T-cell (primary cell): ENCODE measurements around the gene SEC61A2. TPM values are rescaled to one million over a fixed set of nuclear protein-coding genes. Genes with fewer than 3 reads are reported as not detected.

Experiments used
- ATAC-seq, 4 experiments: fragments of 200-7000 bp in 3 of 4; fragments of 150-1000 bp in 1 of 4; cut with Tn5 transposase; replicated peaks in 1 of 4; 1 replicate in 3 of 4; 2 replicates in 1 of 4; pipeline ENCODE4 v1.10.0; 2021; ENCODE audit warnings: moderate library complexity in 3 of 4, mild to moderate bottlenecking in 2 of 4, moderate number of reproducible peaks in 1 of 4
- CTCF ChIA-PET, 2 donors: fragments of 300-600 bp; sonication (Branson Sonifier 250); formaldehyde crosslinking; loops; one replicate each; lab custom pipeline; 2022; ENCODE audit warnings: antibody characterized with exemption in 2 of 2; lab: Charles Lee
- POLR2A ChIA-PET, 2 donors: fragments of 300-600 bp; sonication (Branson Sonifier 250); formaldehyde crosslinking; loops; one replicate each; lab custom pipeline; 2022; ENCODE audit warnings: antibody characterized with exemption in 2 of 2; lab: Charles Lee
- DNase-seq, 35 experiments: peaks; one replicate each; pipeline versions ENCODE4 v3.0.0 to v3.0.0-alpha.2; 2013 to 2023
- H3K27ac ChIP-seq: one replicate; pipeline ENCODE4 v1.5.1; 2013; ENCODE audit warnings: low read length
- H3K27me3 ChIP-seq, 2 experiments: replicated peaks in 1 of 2; 1 replicate in 1 of 2; 2 replicates in 1 of 2; pipeline versions ENCODE4 v1.6.1 to v1.7.0; 2013; ENCODE audit warnings: low read length in 1 of 2, mixed read lengths in 1 of 2; ENCODE audit not compliant: control insufficient read depth in 2 of 2, insufficient read depth in 2 of 2; ENCODE audit errors: extremely low read depth in 1 of 2
- H3K36me3 ChIP-seq, 2 donors: 1 replicate in 1 of 2; 2 replicates in 1 of 2; pipeline versions ENCODE4 v1.6.1 to v1.7.0; 2013; ENCODE audit warnings: low read length in 1 of 2; ENCODE audit not compliant: control insufficient read depth in 2 of 2, insufficient read depth in 1 of 2; ENCODE audit errors: extremely low read depth in 1 of 2
- H3K4me1 ChIP-seq, 2 experiments: 1 replicate in 1 of 2; 2 replicates in 1 of 2; pipeline versions ENCODE4 v1.6.1 to v1.7.0; 2013; ENCODE audit warnings: low read length in 2 of 2, mixed read lengths in 1 of 2; ENCODE audit not compliant: insufficient read depth in 2 of 2, control insufficient read depth in 1 of 2; ENCODE audit errors: extremely low read depth in 1 of 2
- H3K4me3 ChIP-seq, 2 donors: 1 replicate in 1 of 2; 2 replicates in 1 of 2; pipeline versions ENCODE4 v1.5.1 to v1.7.0; 2013; ENCODE audit warnings: mild to moderate bottlenecking in 2 of 2, low read length in 1 of 2, moderate library complexity in 1 of 2; ENCODE audit not compliant: control insufficient read depth in 1 of 2; ENCODE audit errors: extremely low read depth in 1 of 2
- H3K9me3 ChIP-seq: 2 replicates; pipeline ENCODE4 v1.7.0; 2013
- H3K27ac Mint-ChIP-seq, 2 donors: one replicate each; pipeline ENCODE4 v1.8.0; 2020 to 2021; ENCODE audit warnings: mild to moderate bottlenecking in 2 of 2, mixed read lengths in 2 of 2
- H3K27me3 Mint-ChIP-seq, 2 donors: one replicate each; pipeline ENCODE4 v1.8.0; 2021 to 2022; ENCODE audit warnings: mixed read lengths in 2 of 2
- H3K36me3 Mint-ChIP-seq: one replicate; pipeline ENCODE4 v1.8.0; 2021; ENCODE audit warnings: mixed read lengths
- H3K4me1 Mint-ChIP-seq, 3 donors: one replicate each; pipeline ENCODE4 v1.8.0; 2020 to 2022; ENCODE audit warnings: mixed read lengths in 3 of 3, mild to moderate bottlenecking in 1 of 3
- H3K4me3 Mint-ChIP-seq, 3 donors: one replicate each; pipeline ENCODE4 v1.8.0; 2020 to 2022; ENCODE audit warnings: mild to moderate bottlenecking in 3 of 3, mixed read lengths in 3 of 3, moderate library complexity in 3 of 3
- H3K9me3 Mint-ChIP-seq, 3 donors: one replicate each; pipeline ENCODE4 v1.8.0; 2020 to 2022; ENCODE audit warnings: mixed read lengths in 3 of 3
- WGBS: methylation state at CpG from one replicate; pipeline ENCODE4 v1.1.5; 2013; ENCODE audit warnings: missing lambda C conversion rate; ENCODE audit not compliant: insufficient coverage; 5-methylcytosine and 5-hydroxymethylcytosine counted together
- total RNA-seq, 35 experiments: library from RNA in 6 of 35; stranded (reverse) in 6 of 35; fragments of 120-200 nt in 1 of 35; gene quantifications; one replicate each; pipeline versions ENCODE4 v1.2.1 to v1.2.4 and lab custom pipeline; 2013 to 2026

The SEC61A2 gene
- total RNA-seq, 5 donors from 2014 or later (not counting 1 experiment from before 2014, with no cell fraction given) = 11.1 to 20.0 (median 13.9) TPM

DNA sequence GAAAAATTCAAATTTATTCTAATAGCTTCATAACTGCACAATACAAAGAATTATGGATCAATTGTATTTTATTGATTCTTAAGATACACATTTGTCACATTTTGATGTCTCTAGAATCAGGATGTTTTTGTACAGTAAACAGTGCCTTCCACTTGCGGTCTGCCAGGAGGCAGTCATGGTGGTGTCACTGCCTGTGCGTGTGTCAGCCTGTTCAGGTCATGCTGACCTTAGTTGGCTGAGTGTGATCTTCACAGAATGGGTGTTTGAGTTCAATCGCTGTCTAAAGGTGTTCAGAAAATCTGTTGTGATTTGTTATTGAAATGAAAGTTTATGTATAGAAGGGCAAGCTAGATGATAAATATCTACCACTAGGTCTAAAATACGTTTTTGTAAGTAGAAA, 20.7 kb downstream of the SEC61A2 start:
- WGBS = 94% methylated on average over 2 of the region's 4 CpGs
- H3K4me3 ChIP-seq = no peak overlapping the region
- H3K36me3 Mint-ChIP-seq = peaks cover 34% of the 10 kb centered on the region
- H3K27me3 Mint-ChIP-seq = no peaks in the 10 kb centered on the region
- H3K9me3 ChIP-seq = no peaks in the 10 kb centered on the region
- ChIA-PET POLR2A (no interaction called here), CTCF (no interaction called here)
- H3K4me1 ChIP-seq = no peaks in the 10 kb centered on the region
- H3K27ac ChIP-seq = no peak overlapping the region
- no peaks in the 10 kb centered on the region for H3K9me3 Mint-ChIP-seq
- peaks cover 4 to 29% of the 10 kb centered on the region in 2 donors for H3K36me3 ChIP-seq
- no peaks in the 10 kb centered on the region for H3K27me3 ChIP-seq
- H3K27ac Mint-ChIP-seq = no peak overlapping the region
- no peak overlapping the region for H3K4me3 Mint-ChIP-seq
- DNase-seq (no peak), ATAC-seq (no peak)
- H3K4me1 Mint-ChIP-seq = no peaks in the 10 kb centered on the region

DNA sequence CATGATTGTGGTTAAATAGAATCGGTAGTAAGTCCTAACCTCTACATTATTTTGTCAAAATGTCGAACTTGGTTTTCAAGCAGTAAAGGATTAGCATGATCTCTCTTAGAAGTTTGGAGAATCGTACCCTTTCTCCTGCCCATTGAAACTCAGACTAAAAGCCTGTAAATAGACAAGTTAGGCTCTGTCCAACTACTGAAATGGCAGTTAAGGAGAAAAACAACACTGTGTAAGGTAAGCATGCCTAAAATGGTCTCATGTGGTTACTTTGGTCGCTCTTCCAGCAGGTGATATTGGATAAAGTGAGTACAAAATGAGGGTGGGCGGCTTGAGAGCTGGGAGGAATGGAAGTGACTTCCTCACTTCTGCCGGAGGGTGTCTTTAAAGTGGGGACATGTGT, 25.0 kb downstream of the SEC61A2 start:
- Histone ChIP-seq H3K27me3 (no peaks in the 10 kb centered on the region), H3K4me3 (no peak overlapping the region), H3K27ac (no peak overlapping the region), H3K4me1 (no peaks in the 10 kb centered on the region), H3K9me3 (no peaks in the 10 kb centered on the region), H3K36me3 (peaks cover 7 to 30% of the 10 kb centered on the region in 2 donors)
- ChIA-PET CTCF (no interaction called here), POLR2A (no interaction called here)
- 96% methylated on average over 3 of the region's 6 CpGs for WGBS
- no peak overlapping the region for H3K4me3 Mint-ChIP-seq
- H3K4me1 Mint-ChIP-seq = no peaks in the 10 kb centered on the region
- ATAC-seq = no peak
- H3K27ac Mint-ChIP-seq = no peak overlapping the region
- H3K27me3 Mint-ChIP-seq = no peaks in the 10 kb centered on the region
- H3K36me3 Mint-ChIP-seq = peaks cover 41% of the 10 kb centered on the region
- no peaks in the 10 kb centered on the region for H3K9me3 Mint-ChIP-seq
- DNase-seq = no peak

DNA sequence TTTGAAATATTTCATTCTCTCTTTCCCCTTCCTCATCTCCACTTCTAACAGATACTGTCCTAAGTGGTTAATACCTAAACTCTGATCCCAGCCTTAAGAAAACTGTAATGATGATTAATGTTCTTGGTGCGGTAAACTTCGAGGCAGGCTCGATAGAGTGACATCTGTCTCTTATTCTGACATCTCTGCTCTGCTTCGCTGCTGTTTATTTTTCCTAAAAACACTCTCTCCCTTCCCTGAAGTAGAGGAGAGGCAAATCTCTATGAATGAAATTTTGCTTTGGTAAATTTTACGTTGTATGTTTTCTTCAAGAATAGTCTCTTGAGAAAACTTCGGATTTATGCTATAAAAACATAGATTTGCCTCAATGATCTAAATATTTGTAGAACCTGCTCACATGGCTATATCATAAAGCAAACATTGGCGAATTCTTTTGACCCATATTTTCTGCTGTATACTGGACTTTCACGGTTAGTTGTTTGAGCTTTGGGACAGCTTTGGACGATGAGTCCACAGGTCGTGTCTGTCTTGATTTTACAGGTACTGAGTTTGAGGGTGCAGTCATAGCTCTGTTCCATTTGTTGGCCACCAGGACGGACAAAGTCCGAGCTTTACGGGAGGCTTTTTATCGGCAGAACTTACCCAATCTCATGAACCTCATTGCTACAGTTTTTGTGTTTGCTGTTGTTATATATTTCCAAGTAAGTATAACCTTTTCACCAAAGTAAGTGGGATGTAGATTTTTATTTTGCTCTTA, 27.1 kb downstream of the SEC61A2 start:
- no peaks in the 10 kb centered on the region for H3K9me3 Mint-ChIP-seq
- H3K4me1 ChIP-seq = no peaks in the 10 kb centered on the region
- H3K4me1 Mint-ChIP-seq = no peaks in the 10 kb centered on the region
- no peak overlapping the region for H3K4me3 ChIP-seq
- no peaks in the 10 kb centered on the region for H3K27me3 Mint-ChIP-seq
- H3K27ac Mint-ChIP-seq = no peak overlapping the region
- peaks cover 7 to 31% of the 10 kb centered on the region in 2 donors for H3K36me3 ChIP-seq
- POLR2A ChIA-PET = interaction anchor here in 1 of 2 donors (0.5 kb wide), 1 partner anchor 937 kb away, joined by 5 read pairs; no protein-coding TSS in a partner anchor
- H3K27me3 ChIP-seq = no peaks in the 10 kb centered on the region
- no peaks in the 10 kb centered on the region for H3K9me3 ChIP-seq
- no peak for DNase-seq
- no peak overlapping the region for H3K4me3 Mint-ChIP-seq
- WGBS = no CpG with 5 or more reads among the region's 14 CpGs
- H3K36me3 Mint-ChIP-seq = peaks cover 37% of the 10 kb centered on the region
- no peak for ATAC-seq
- CTCF ChIA-PET = interaction anchor here in 1 of 2 donors (0.6 kb wide), 1 partner anchor 12 kb away, joined by 3 read pairs; no protein-coding TSS in a partner anchor
- H3K27ac ChIP-seq = no peak overlapping the region

DNA sequence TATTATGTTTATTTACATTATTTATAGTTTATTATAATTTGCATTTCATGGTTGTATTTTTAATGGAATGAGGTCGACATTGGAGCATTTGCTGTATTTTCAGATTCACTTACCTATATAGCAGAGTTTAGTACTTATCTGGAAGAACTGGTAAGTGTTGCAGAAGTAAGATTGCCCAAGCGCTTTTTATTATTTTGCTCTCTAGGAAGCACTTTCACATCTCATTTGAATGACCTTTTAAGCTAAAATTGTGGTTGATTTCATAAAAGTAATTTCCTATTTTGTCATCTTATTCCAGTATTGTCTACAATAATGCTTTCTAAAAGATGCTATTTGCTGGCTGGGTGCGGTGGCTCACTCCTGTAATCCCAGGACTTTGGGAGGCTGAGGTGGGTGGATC, 28.6 kb downstream of the SEC61A2 start:
- no CpG with 5 or more reads among the region's 3 CpGs for WGBS
- no peaks in the 10 kb centered on the region for H3K4me1 Mint-ChIP-seq
- H3K9me3 Mint-ChIP-seq = no peaks in the 10 kb centered on the region
- Histone ChIP-seq H3K9me3 (no peaks in the 10 kb centered on the region), H3K36me3 (peaks cover 7 to 44% of the 10 kb centered on the region in 2 donors), H3K4me1 (no peaks in the 10 kb centered on the region), H3K27ac (no peak overlapping the region), H3K27me3 (no peaks in the 10 kb centered on the region), H3K4me3 (no peak overlapping the region)
- no peak overlapping the region for H3K27ac Mint-ChIP-seq
- ATAC-seq (no peak), DNase-seq (no peak)
- H3K36me3 Mint-ChIP-seq = peaks cover 45% of the 10 kb centered on the region
- no peaks in the 10 kb centered on the region for H3K27me3 Mint-ChIP-seq
- POLR2A ChIA-PET = interaction anchor here (0.5 to 0.6 kb wide), 2 partner anchors 19 to 946 kb away, joined by 3 to 6 read pairs; no protein-coding TSS in a partner anchor
- H3K4me3 Mint-ChIP-seq = no peak overlapping the region
- CTCF ChIA-PET = no interaction called here

DNA sequence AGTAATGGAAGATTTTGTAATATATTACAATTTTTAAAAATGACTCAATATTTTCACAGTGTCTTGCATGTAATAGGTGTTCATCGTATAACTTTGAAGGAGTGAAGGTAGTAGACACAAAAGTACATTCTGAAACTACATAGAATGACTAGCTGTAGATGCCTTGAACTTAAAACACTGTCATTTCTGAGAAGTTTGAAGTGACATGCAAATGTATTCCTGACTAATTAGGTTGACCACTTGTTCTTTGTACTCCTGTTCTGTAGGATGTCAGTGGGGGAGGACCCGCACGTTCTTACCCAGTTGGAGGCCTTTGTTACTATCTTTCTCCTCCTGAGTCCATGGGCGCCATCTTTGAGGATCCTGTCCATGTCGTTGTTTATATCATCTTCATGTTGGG, 31.2 kb downstream of the SEC61A2 start:
- POLR2A ChIA-PET = no interaction called here
- no peaks in the 10 kb centered on the region for H3K9me3 ChIP-seq
- WGBS = 80% methylated on average over 2 of the region's 5 CpGs

DNA sequence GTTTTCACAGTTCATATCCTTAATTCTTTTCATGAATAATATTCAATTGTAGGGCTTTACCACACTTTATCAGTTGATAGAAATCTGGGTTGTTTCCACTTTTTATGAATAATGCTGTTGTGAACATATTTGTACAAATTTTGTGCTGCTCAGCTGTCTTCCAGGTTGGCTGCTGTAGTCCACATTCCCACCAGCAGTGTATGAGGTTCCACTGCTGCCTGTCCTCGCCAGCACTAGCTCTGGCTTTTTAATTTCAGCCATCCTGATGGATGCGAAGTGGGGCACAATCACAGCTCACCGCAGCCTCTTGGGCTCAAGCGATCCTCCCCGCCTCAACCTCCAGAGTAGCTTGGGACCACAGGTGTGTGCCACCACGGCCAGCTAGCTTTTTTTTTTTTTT, 33.5 kb downstream of the SEC61A2 start:
- Histone ChIP-seq H3K27ac (no peak overlapping the region), H3K4me1 (no peaks in the 10 kb centered on the region), H3K9me3 (no peaks in the 10 kb centered on the region), H3K36me3 (peaks cover 0 to 69% of the 10 kb centered on the region in 2 donors), H3K27me3 (no peaks in the 10 kb centered on the region), H3K4me3 (no peak overlapping the region)
- no peaks in the 10 kb centered on the region for H3K9me3 Mint-ChIP-seq
- peaks cover 45% of the 10 kb centered on the region for H3K36me3 Mint-ChIP-seq
- ATAC-seq = no peak
- H3K4me1 Mint-ChIP-seq = no peaks in the 10 kb centered on the region
- ChIA-PET POLR2A (interaction anchor here in 1 of 2 donors (0.6 kb wide), 1 partner anchor 65 kb away, joined by 5 read pairs; no protein-coding TSS in a partner anchor), CTCF (interaction anchor here in 1 of 2 donors (0.6 kb wide), 1 partner anchor 35 kb away, joined by 6 read pairs; no protein-coding TSS in a partner anchor)
- DNase-seq = no peak
- no peaks in the 10 kb centered on the region for H3K27me3 Mint-ChIP-seq
- no peak overlapping the region for H3K27ac Mint-ChIP-seq
- H3K4me3 Mint-ChIP-seq = no peak overlapping the region
- 83% methylated on average over 1 of the region's 6 CpGs for WGBS

More for the DNA sequence above, 31.2 kb downstream of the SEC61A2 start:
- Histone ChIP-seq H3K4me3 (no peak overlapping the region), H3K4me1 (no peaks in the 10 kb centered on the region), H3K27me3 (no peaks in the 10 kb centered on the region), H3K36me3 (peaks cover 4 to 57% of the 10 kb centered on the region in 2 donors), H3K27ac (no peak overlapping the region)
- Mint-ChIP-seq H3K4me1 (no peaks in the 10 kb centered on the region), H3K27ac (no peak overlapping the region), H3K36me3 (peaks cover 43% of the 10 kb centered on the region), H3K9me3 (no peaks in the 10 kb centered on the region), H3K4me3 (no peak overlapping the region), H3K27me3 (no peaks in the 10 kb centered on the region)
- CTCF ChIA-PET = no interaction called here
- ATAC-seq (no peak), DNase-seq (no peak)
